Activated CD4-positive, alpha-beta memory T cell treated with anti-CD3 and anti-CD28 coated beads, Interleukin-2, amount 10 ng/mL, durations not matched to agents 7 days and 5 days (primary cell): ENCODE data around the gene RNF25. TPM values are rescaled to one million over a fixed set of nuclear protein-coding genes. Genes with fewer than 3 reads are reported as not detected.
A peak's percentile ranks its signal among the peaks of the same experiment; 100 is the strongest.

Experiments
- CTCF ChIA-PET: fragments of 350-600 bp; sonication (Branson Sonifier 250); formaldehyde crosslinking; loops from one replicate; lab custom pipeline; 2021; ENCODE audit warnings: antibody characterized with exemption, inconsistent platforms; lab: Charles Lee
- POLR2A ChIA-PET: fragments of 350-600 bp; sonication (Branson Sonifier 250); formaldehyde crosslinking; loops from one replicate; lab custom pipeline; 2021; ENCODE audit warnings: antibody characterized with exemption; lab: Charles Lee
- DNase-seq: peaks from one replicate; pipeline ENCODE4 v3.0.0-alpha.2; 2020
- H3K27ac Mint-ChIP-seq: one replicate; pipeline ENCODE4 v1.8.0; 2021; ENCODE audit warnings: mild to moderate bottlenecking, mixed read lengths
- H3K27me3 Mint-ChIP-seq: one replicate; pipeline ENCODE4 v1.8.0; 2021; ENCODE audit warnings: mixed read lengths
- H3K36me3 Mint-ChIP-seq: one replicate; pipeline ENCODE4 v1.8.0; 2021; ENCODE audit warnings: low read depth, mixed read lengths
- H3K4me1 Mint-ChIP-seq: one replicate; pipeline ENCODE4 v1.8.0; 2021; ENCODE audit warnings: mixed read lengths
- H3K4me3 Mint-ChIP-seq: one replicate; pipeline ENCODE4 v1.8.0; 2021; ENCODE audit warnings: mild to moderate bottlenecking, mixed read lengths
- H3K9me3 Mint-ChIP-seq: one replicate; pipeline ENCODE4 v1.8.0; 2021; ENCODE audit warnings: mixed read lengths
- total RNA-seq, 2 experiments: library from RNA; stranded (reverse); gene quantifications; one replicate each; pipeline ENCODE4 v1.2.3, GENCODE V29; 2021

RNF25 gene, protein sequence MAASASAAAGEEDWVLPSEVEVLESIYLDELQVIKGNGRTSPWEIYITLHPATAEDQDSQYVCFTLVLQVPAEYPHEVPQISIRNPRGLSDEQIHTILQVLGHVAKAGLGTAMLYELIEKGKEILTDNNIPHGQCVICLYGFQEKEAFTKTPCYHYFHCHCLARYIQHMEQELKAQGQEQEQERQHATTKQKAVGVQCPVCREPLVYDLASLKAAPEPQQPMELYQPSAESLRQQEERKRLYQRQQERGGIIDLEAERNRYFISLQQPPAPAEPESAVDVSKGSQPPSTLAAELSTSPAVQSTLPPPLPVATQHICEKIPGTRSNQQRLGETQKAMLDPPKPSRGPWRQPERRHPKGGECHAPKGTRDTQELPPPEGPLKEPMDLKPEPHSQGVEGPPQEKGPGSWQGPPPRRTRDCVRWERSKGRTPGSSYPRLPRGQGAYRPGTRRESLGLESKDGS
- total RNA-seq, result 10 to 100 TPM; 15.1 to 21.9 TPM

DNA sequence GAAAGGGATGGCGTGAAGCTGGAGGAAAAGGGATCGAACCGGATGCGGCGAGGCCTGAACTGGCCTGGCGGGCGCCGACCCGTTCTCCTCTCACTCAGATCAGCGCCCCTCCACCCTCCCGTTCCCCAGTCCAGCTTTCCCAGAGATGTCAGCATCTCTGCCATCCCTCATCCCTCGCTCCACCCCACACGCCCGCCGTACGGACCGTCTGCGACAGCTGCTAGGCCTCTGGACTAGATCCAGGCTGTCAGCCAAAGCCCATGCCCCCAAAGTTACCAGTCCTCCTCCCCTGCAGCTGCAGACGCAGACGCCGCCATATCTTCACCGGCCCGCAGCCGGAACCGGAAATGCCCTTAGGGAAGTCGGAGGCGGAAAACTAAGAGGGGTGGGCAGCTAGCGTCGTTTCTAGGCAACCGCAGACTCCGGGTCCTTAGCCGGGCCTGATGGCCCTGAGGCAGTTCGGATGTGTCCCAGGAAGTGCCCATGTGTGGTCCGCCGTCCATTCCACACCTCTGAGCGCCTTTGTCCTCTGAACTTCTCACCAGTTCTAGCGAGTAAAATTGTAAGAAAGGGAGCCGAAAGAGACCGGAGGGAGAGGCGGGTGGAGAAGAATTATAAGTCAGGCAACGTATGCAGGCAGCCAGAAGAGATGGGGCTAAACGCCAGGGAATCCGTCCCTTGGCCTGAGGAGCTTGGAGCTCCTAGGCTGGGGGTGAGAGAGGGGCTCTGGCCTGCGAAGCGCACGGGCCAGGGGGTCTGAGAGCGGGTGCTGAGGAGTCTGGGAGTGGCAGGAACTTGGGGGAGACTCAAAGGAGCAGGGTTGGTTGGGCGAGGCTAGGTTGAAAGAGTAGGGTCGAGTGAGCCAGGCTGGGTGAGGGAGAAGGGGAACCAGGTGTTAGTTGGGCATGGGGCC lies at the start of gene RNF25, which contains the start of gene STK36:
TSS of gene RNF25 (minus strand) at position 349 of the 913 bp plus-strand sequence. CDS start at position 317, 32 bp downstream.
TSS of gene STK36 (plus strand) at position 433 of the 913 bp plus-strand sequence. CDS start 744 bp downstream, outside the sequence.
- Mint-ChIP-seq H3K4me3 (peak within 1 kb of the TSS; percentile 97), H3K36me3 (peaks cover 7% of the 10 kb centered on the region), H3K27me3 (no peaks in the 10 kb centered on the region), H3K27ac (peak within 1 kb of the TSS; percentile 88), H3K4me1 (peaks cover 27% of the 10 kb centered on the region), H3K9me3 (no peaks in the 10 kb centered on the region)
- CTCF ChIA-PET, result interaction anchor here (0.7 to 5.5 kb wide), 7 partner anchors 12 to 205 kb away, joined by 3 to 47 read pairs (median 4); partner anchors contain the start of genes BCS1L, TTLL4 and ZNF142
- peak; percentile 85 for DNase-seq
- POLR2A ChIA-PET, result interaction anchor here (0.9 to 4.4 kb wide), 9 partner anchors 12 to 275 kb away, joined by 3 to 76 read pairs (median 6); partner anchors contain the start of genes BCS1L, TTLL4 and ZNF142

DNA sequence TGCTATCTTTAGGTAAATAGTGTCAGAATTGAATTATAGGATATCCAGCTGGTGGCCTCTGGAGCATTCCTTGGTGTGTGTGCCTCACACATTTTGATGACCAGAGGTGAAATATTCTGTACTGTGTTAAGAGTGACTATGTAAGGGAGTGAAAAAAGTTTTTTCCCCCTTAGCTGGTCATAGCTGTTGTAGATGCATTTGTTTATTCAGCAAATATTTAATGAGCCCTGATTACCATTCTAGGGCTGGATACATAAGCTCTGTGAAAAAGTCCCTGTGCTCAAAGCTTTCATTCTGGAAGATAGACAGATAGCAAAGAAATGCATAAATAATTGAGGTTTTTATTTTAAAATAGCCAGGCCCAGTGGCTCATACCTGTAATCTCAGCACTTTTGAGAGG lies 49.7 kb upstream of the RNF25 start:
- POLR2A ChIA-PET, result interaction anchor here (1.8 kb wide), 1 partner anchor 10 kb away, joined by 6 read pairs; the partner anchor contains the start of gene TTLL4
- H3K36me3 Mint-ChIP-seq, result peaks cover 19% of the 10 kb centered on the region
- no peak overlapping the region for H3K27ac Mint-ChIP-seq
- H3K4me1 Mint-ChIP-seq, result peaks cover 28% of the 10 kb centered on the region
- H3K4me3 Mint-ChIP-seq, result no peak overlapping the region
- no peak for DNase-seq
- CTCF ChIA-PET, result interaction anchor here (0.7 to 3.3 kb wide), 6 partner anchors 10 to 177 kb away, joined by 3 to 23 read pairs (median 4); partner anchors contain the start of genes BCS1L, TTLL4 and ZNF142
- H3K27me3 Mint-ChIP-seq, result no peaks in the 10 kb centered on the region
- H3K9me3 Mint-ChIP-seq, result peaks cover 6% of the 10 kb centered on the region

DNA sequence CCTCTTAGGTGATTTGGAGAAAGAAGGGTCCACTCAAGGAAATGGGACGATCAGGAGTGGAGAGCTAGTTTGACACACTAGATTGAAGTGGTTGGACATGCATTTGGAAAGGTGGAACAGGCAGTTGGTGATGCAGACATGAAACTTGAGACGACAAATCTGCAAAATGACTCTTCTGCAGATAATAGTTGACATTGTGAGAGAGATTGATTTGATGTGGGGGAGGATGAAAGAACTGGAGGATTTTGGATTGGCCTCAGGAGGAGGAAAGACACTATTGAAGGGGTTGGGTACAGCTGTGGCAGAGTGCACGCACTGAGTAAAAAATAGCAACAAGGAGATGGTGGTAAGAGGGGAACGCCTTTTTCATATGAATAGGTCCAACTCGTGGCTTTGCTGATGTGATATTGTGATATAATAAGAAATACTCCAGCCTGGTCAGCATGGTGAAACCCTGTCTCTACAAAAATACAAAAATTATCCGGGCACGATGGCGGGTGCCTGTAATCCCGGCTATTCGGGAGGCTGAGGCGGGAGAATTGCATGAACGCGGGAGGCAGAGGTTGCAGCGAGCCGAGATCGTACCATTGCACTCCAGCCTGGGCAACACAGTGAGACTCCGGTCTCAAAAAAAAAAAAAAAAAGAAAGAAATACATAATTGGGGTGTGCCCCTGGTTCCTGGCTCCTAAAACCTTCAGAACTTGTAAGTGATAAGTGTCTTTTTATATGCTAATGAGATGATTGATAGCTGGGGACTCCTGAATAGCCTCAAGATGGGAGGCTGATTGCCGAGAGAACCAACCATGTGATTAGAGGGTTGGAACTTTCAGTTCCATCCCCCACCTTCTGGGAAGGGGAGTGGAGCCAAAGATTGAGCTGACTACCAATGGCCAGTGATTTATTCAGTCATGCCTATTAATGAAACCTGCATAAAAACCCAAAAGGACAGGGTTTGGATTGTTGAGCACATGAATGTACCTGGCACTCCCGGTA lies 48.5 kb upstream of the RNF25 start:
- no peak for DNase-seq
- CTCF ChIA-PET, result interaction anchor here (1.0 to 3.3 kb wide), 2 partner anchors 10 kb away, joined by 4 to 23 read pairs; partner anchors contain the start of gene TTLL4
- POLR2A ChIA-PET, result interaction anchor here (1.8 kb wide), 1 partner anchor 9 kb away, joined by 6 read pairs; the partner anchor contains the start of gene TTLL4
- Mint-ChIP-seq H3K9me3 (no peaks in the 10 kb centered on the region), H3K27ac (no peak overlapping the region), H3K36me3 (peaks cover 14% of the 10 kb centered on the region), H3K27me3 (no peaks in the 10 kb centered on the region), H3K4me1 (peaks cover 30% of the 10 kb centered on the region), H3K4me3 (no peak overlapping the region)

DNA sequence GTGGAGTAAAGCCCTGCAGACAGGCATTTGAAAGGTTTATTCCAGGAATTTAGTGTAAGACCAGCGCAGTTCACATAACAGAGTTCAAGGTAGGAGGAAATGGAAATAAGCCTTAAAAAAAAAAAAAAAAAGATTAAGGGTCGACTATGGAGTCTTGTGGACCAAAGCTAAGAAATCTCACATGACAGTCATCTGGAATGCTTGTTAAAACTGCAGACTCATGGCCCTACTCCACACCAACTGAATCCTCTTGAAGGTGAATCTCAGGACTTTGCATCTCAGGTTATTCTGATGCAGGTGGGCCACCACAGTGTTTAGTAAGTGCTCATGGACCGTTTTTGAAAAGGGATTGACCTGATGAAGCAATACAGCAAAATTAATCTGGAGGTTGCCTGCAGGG lies 47.7 kb upstream of the RNF25 start:
- H3K36me3 Mint-ChIP-seq, result peaks cover 14% of the 10 kb centered on the region
- ChIA-PET CTCF (interaction anchor here (0.8 to 1.1 kb wide), 4 partner anchors 8 to 11 kb away, joined by 3 to 6 read pairs (median 4); no protein-coding TSS in a partner anchor), POLR2A (no interaction called here)
- no peak overlapping the region for H3K4me3 Mint-ChIP-seq
- H3K27ac Mint-ChIP-seq, result no peak overlapping the region
- H3K9me3 Mint-ChIP-seq, result no peaks in the 10 kb centered on the region
- H3K4me1 Mint-ChIP-seq, result peaks cover 31% of the 10 kb centered on the region
- no peaks in the 10 kb centered on the region for H3K27me3 Mint-ChIP-seq
- no peak for DNase-seq

DNA sequence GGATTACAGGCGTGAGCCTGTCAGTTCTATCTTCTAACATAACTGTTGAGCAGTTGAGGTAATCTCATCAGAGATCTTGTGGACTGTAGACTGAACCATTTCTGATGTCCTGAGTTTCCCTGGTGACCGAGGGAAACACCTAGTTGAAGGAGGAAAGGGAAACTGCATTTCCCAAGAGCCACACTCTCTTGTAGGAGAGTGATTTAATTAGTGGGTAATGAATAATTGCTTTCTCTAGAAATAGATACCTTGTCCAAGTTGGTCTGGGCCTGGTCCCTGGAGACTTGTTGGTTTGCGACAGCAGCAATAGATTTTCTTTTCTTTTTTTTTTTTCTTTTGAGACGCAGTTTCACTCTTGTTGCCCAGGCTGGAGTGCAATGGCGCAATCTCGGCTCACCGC lies 46.3 kb upstream of the RNF25 start:
- Mint-ChIP-seq H3K27me3 (no peaks in the 10 kb centered on the region), H3K4me3 (no peak overlapping the region), H3K27ac (no peak overlapping the region), H3K9me3 (no peaks in the 10 kb centered on the region), H3K4me1 (peaks cover 36% of the 10 kb centered on the region), H3K36me3 (peaks cover 19% of the 10 kb centered on the region)
- no peak for DNase-seq
- CTCF ChIA-PET, result interaction anchor here (1.6 kb wide), 2 partner anchors 9 to 130 kb away, joined by 4 to 7 read pairs; no protein-coding TSS in a partner anchor
- POLR2A ChIA-PET, result no interaction called here

DNA sequence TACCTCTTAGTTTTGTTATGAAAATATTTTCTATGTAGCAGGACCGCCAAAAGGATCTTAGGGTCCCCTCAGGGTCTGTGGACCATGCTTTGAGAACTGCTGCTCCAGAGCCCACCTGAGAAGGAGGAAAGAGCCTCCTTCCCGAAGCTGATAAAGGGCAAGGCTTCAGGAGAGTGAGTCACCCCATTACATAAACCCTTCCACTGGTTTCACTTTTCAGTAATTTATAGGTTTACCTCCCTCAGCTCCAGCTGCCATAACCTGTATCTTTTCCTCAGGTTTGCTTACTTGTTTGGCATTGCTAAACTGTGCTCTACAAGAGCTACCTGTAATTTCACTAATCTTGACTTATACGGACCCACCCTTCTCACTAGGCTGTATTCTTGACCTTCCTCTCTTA lies 45.5 kb upstream of the RNF25 start:
- CTCF ChIA-PET, result interaction anchor here (1.6 kb wide), 2 partner anchors 10 to 131 kb away, joined by 4 to 7 read pairs; no protein-coding TSS in a partner anchor

DNA sequence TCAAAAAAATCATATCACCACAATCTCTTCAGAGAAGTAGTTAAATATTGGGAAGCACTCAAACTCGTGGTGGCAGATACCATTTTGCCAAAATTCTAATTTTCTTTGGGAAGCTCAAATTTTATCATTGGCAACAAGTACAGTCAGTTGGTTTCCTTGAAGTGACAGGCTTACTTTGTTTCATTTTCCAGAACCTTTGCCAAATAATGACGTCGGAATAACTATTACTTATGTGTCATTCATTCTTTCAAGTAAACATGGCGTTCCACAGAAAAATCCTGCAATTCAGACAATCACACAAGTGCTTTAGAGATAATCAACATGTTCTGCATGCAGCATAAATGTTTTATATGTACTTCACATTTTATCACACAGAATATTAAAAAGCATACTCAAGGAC lies 44.3 kb upstream of the RNF25 start:
- no peak overlapping the region for H3K27ac Mint-ChIP-seq
- DNase-seq, result no peak
- no peaks in the 10 kb centered on the region for H3K9me3 Mint-ChIP-seq
- peaks cover 40% of the 10 kb centered on the region for H3K4me1 Mint-ChIP-seq
- H3K36me3 Mint-ChIP-seq, result peaks cover 19% of the 10 kb centered on the region
- no peaks in the 10 kb centered on the region for H3K27me3 Mint-ChIP-seq
- ChIA-PET POLR2A (no interaction called here), CTCF (no interaction called here)
- H3K4me3 Mint-ChIP-seq, result no peak overlapping the region

More for the DNA sequence above, 45.5 kb upstream of the RNF25 start:
- peaks cover 28% of the 10 kb centered on the region for H3K4me1 Mint-ChIP-seq
- POLR2A ChIA-PET, result no interaction called here
- no peak overlapping the region for H3K27ac Mint-ChIP-seq
- no peaks in the 10 kb centered on the region for H3K27me3 Mint-ChIP-seq
- no peaks in the 10 kb centered on the region for H3K9me3 Mint-ChIP-seq
- H3K4me3 Mint-ChIP-seq, result no peak overlapping the region
- no peak for DNase-seq
- H3K36me3 Mint-ChIP-seq, result peaks cover 19% of the 10 kb centered on the region

DNA sequence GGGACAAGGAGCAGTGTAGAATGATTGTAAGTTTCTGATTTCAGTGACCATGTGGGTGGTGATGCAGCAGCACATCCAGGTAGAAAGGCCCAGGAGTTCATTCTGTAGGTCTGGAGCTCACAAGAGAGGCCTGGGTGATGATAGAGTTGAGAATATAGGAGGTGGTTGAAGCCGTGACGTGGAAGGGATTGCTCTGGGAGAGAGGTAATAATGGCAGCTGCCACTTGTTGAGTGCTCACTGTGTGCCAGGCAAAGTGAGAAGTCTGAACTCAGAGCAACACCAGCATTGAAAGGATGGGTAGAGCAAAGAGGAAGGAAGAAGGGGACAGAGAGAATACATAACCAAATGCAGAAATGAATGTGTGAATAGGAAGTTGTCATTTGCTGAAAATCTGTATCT lies 42.1 kb upstream of the RNF25 start:
- no peak overlapping the region for H3K27ac Mint-ChIP-seq
- peaks cover 51% of the 10 kb centered on the region for H3K4me1 Mint-ChIP-seq
- peaks cover 12% of the 10 kb centered on the region for H3K36me3 Mint-ChIP-seq
- ChIA-PET POLR2A (no interaction called here), CTCF (interaction anchor here (1.0 to 1.4 kb wide), 3 partner anchors 13 to 138 kb away, joined by 3 to 4 read pairs (median 3); no protein-coding TSS in a partner anchor)
- no peaks in the 10 kb centered on the region for H3K9me3 Mint-ChIP-seq
- H3K27me3 Mint-ChIP-seq, result no peaks in the 10 kb centered on the region
- DNase-seq, result no peak
- no peak overlapping the region for H3K4me3 Mint-ChIP-seq

DNA sequence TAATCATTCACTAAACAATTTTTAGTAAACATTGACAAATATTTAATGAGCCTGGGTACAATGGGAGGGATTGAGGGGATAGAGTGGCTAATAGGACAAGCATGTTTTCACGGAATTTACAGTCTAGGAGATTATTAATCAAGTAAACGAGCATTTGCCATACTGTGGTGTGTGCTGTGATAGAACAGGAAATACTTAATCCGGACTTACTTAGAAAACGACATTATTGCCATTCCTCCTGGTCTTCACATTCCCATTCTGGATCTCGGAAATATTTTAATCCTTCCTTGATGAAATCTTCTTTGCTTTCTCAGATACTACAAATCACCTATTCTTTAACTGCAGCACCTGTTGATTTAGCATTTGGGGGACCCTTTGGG lies 39.7 kb upstream of the RNF25 start:
- ChIA-PET POLR2A (interaction anchor here (0.6 to 1.9 kb wide), 6 partner anchors 10 to 377 kb away, joined by 3 to 18 read pairs (median 6); partner anchors contain the start of genes BCS1L, RNF25, STK36 and ZNF142), CTCF (interaction anchor here (1.0 to 3.4 kb wide), 10 partner anchors 8 to 448 kb away, joined by 3 to 32 read pairs (median 8); partner anchors contain the start of genes BCS1L and ZNF142)
- Mint-ChIP-seq H3K9me3 (no peaks in the 10 kb centered on the region), H3K36me3 (peaks cover 9% of the 10 kb centered on the region), H3K4me3 (peak overlapping the region; percentile 93), H3K27ac (peak overlapping the region; percentile 79), H3K27me3 (no peaks in the 10 kb centered on the region), H3K4me1 (peaks cover 63% of the 10 kb centered on the region)
- no peak for DNase-seq

DNA sequence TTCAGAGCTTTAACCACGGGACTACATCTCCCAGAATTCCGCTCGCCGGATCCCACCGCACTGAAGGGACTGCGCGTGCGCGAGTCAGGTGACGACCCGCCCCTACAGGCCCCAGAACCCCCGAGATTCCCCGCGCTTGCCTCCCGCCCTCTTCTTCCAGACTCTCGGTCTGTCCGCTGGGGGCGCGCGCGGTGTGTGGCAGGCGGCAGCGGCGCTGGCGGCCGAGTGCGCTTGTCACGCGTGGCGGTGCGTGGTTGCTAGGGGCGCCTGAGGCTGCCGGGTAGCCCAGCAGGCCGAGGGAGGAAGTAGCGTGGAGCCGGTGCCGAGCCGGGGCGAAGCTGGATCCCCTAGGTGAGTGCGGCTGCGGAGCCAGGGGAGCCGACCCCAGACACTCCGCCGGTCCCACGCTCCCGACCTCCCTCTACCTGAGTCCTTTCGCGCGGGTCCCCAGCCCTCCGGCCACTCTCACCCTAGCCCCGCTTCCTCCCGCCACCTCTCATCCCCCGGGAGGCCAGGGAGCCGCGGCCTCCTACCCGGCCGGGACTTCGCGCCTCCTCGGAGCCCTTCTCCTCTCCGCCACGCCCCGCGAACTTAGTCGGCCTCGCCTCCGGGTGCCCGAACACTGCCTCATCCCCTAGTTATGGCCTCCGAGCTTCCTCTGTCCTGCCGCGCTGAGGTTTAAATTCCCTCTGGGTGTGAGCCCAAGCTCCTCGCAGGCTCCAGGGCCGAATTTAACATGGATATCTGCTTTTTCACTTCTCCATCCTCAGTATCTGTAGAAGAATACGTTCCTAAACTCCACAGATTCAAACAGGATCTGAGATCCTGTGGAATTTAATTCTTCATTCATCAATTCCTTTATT lies 39.1 kb upstream of the RNF25 start, which contains the start of gene TTLL4:
TSS of gene TTLL4 (plus strand) at position 149 of the 863 bp plus-strand sequence. CDS start 26,842 bp downstream, outside the sequence.
- DNase-seq, result peak; percentile 98
- Mint-ChIP-seq H3K4me3 (peak within 1 kb of the TSS; percentile 93), H3K4me1 (peaks cover 62% of the 10 kb centered on the region), H3K27me3 (no peaks in the 10 kb centered on the region), H3K27ac (peak within 1 kb of the TSS; percentile 79), H3K9me3 (no peaks in the 10 kb centered on the region), H3K36me3 (peaks cover 7% of the 10 kb centered on the region)
- ChIA-PET CTCF (interaction anchor here (0.6 to 3.4 kb wide), 32 partner anchors 8 to 677 kb away, joined by 3 to 32 read pairs (median 4); partner anchors contain the start of genes BCS1L, DNPEP, RNF25 and STK36), POLR2A (interaction anchor here (0.6 to 1.9 kb wide), 8 partner anchors 10 to 491 kb away, joined by 3 to 18 read pairs (median 6); partner anchors contain the start of genes BCS1L, RNF25, STK36 and ZNF142)
